Mucosa of stomach (tissue), 1 donor: ENCODE measurements around the gene HMGN3.

Experiments used
- H3K27me3 ChIP-seq: one replicate; pipeline ENCODE4 v1.7.0; 2013; ENCODE audit warnings: mild to moderate bottlenecking, low read length; ENCODE audit not compliant: control insufficient read depth, insufficient read depth
- H3K36me3 ChIP-seq: one replicate; pipeline ENCODE4 v1.7.0; 2013; ENCODE audit warnings: low read length; ENCODE audit not compliant: control insufficient read depth, insufficient read depth
- H3K4me1 ChIP-seq: one replicate; pipeline ENCODE4 v1.7.0; 2013; ENCODE audit warnings: mild to moderate bottlenecking, low read length; ENCODE audit not compliant: control insufficient read depth, insufficient read depth
- H3K4me3 ChIP-seq: one replicate; pipeline ENCODE4 v1.7.0; 2013; ENCODE audit warnings: low read length
- H3K9ac ChIP-seq: one replicate; pipeline ENCODE4 v1.7.0; 2013; ENCODE audit warnings: mild to moderate bottlenecking, low read length, moderate library complexity
- H3K9me3 ChIP-seq: one replicate; pipeline ENCODE4 v1.7.0; 2013; ENCODE audit warnings: mild to moderate bottlenecking, low read length, moderate library complexity; ENCODE audit not compliant: control insufficient read depth
- donor health status: Pancreatic carcinoma.

The HMGN3 gene

DNA sequence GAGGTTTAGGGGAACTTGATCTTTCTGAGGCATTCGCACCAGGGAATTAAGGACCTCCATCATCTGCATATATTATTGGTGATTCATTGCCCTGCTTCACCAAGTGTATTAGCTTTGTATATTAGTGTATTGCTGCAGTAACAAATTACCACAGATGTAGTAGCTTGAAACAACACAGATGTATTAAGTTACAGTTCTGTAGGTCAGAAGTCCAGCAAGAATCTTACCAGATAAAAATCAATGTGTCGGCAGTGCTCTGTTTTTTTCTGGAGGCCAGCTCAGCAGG lies 65.8 kb downstream of the HMGN3 start:
- Histone ChIP-seq H3K9ac (no peak overlapping the region), H3K9me3 (no peaks in the 10 kb centered on the region), H3K36me3 (no peaks in the 10 kb centered on the region), H3K27me3 (no peaks in the 10 kb centered on the region), H3K4me3 (no peak overlapping the region), H3K4me1 (no peaks in the 10 kb centered on the region)

DNA sequence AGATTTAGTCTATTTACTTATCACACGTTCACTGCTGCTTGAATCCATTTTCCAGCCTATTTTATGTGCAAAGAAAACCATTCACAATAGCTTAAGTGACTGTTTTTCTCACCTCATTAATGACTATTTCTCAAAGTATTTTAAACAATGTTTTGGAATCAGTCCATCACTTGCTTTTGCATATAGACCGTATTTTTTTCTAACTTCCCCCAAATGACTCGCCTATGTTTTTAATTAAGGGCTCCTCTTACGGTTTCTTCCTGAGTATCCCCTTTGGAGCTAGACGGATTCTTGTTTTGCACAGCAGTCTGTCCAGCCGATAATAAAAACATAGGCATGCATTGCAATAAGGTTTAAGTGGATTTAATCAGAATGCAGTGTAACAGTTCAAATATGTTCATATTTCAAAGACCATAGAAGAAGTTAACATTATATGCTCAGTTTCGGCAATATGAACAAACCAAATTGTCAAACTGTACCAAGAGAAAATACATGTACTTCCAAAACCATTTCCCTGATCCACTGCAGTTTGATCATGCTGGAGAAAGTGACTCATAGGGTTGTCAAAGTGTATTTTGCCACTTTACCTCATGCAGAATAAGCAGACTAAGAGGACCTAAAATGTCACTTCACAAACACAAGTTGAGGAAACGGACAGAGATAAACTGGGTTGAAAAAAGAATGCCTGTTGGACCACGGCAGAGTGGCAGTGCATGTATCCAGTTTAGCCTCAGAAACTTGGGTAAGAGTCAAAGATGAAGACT lies 66.4 kb downstream of the HMGN3 start:
- Histone ChIP-seq H3K4me1 (no peaks in the 10 kb centered on the region), H3K36me3 (no peaks in the 10 kb centered on the region), H3K9me3 (no peaks in the 10 kb centered on the region), H3K9ac (no peak overlapping the region), H3K4me3 (no peak overlapping the region), H3K27me3 (no peaks in the 10 kb centered on the region)

GRCh38 chr6:79159846-79160245 lies 74.6 kb downstream of the HMGN3 start:
- Histone ChIP-seq H3K4me1 (no peaks in the 10 kb centered on the region), H3K4me3 (no peak overlapping the region), H3K27me3 (no peaks in the 10 kb centered on the region), H3K9ac (no peak overlapping the region), H3K36me3 (no peaks in the 10 kb centered on the region), H3K9me3 (no peaks in the 10 kb centered on the region)

DNA sequence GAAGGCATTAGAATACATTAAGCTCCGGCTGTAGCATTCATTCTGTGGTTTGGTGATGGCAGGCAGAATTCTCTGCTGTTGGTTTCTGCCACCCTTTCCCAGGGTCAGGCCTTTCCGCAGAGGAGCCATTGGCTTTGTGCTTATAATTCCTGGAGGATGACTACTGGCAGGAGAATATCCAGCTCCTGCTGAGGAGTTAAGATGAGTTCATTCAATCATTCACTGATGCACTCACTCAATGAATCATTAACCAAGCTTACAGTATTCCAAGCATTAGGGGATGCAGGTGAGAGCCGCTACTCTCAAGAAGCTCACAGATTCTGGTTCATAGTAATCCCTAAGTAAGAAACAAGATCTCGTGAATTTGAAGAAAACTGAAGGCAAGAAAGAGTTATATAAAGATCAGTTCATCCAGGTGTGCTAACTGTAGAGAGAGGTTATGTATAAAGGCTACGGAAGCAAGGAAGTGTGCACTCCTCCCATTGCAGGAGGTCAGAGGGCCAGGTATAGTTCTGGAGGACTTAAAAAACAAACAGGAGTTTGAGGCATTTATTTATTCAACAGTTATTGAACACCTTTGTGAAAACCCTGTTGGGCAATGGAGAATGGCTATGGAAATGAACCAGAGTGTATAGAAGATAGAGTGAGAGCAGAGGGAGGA lies 75.5 kb downstream of the HMGN3 start:
- no peaks in the 10 kb centered on the region for H3K27me3 ChIP-seq
- H3K4me3 ChIP-seq, result no peak overlapping the region
- no peaks in the 10 kb centered on the region for H3K4me1 ChIP-seq
- no peaks in the 10 kb centered on the region for H3K36me3 ChIP-seq
- H3K9ac ChIP-seq, result no peak overlapping the region
- H3K9me3 ChIP-seq, result no peaks in the 10 kb centered on the region

GRCh38 chr6:79157961-79158644 lies 76.4 kb downstream of the HMGN3 start:
- Histone ChIP-seq H3K9me3 (no peaks in the 10 kb centered on the region), H3K4me1 (no peaks in the 10 kb centered on the region), H3K36me3 (no peaks in the 10 kb centered on the region), H3K9ac (no peak overlapping the region), H3K27me3 (no peaks in the 10 kb centered on the region), H3K4me3 (no peak overlapping the region)

DNA sequence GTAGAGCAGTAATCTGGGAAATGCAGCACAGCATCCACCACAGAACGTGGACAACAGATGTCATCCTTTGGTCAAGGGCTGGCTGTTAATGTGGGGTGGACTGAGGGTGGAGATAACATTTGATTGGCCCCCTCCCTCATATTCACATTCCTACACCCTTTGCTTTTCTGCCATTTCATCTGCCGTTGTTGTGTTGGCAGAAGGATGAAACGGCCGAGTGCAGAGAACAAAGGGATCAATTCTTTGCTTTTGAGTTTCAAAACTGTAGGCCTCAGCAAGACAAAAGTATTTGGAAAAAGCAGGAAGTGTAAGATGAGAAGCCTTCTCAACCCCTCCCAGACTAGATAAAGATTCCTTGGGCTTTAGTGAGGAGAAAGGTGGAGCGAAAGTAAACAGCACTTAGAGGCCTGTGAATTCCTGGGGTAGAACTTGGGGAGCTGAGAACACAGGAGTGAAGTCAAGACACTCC lies 82.2 kb downstream of the HMGN3 start:
- no peaks in the 10 kb centered on the region for H3K4me1 ChIP-seq
- H3K27me3 ChIP-seq, result no peaks in the 10 kb centered on the region
- no peaks in the 10 kb centered on the region for H3K36me3 ChIP-seq
- no peak overlapping the region for H3K9ac ChIP-seq
- no peak overlapping the region for H3K4me3 ChIP-seq
- H3K9me3 ChIP-seq, result no peaks in the 10 kb centered on the region
